ENCODE measurements around the gene UGT1A4. TPM values are rescaled to one million over a fixed set of nuclear protein-coding genes. Genes with fewer than 3 reads are reported as not detected.
"Not testable (repeated sequence)": the region's sequence is repeated elsewhere in the genome, so short reads cannot be mapped to it uniquely, and the experiment has no call there.

The UGT1A4 gene
- total RNA-seq, 4 donors from 2014 or later: 7.5 to 12.9 (median 12.3) TPM; not detected in 1

DNA sequence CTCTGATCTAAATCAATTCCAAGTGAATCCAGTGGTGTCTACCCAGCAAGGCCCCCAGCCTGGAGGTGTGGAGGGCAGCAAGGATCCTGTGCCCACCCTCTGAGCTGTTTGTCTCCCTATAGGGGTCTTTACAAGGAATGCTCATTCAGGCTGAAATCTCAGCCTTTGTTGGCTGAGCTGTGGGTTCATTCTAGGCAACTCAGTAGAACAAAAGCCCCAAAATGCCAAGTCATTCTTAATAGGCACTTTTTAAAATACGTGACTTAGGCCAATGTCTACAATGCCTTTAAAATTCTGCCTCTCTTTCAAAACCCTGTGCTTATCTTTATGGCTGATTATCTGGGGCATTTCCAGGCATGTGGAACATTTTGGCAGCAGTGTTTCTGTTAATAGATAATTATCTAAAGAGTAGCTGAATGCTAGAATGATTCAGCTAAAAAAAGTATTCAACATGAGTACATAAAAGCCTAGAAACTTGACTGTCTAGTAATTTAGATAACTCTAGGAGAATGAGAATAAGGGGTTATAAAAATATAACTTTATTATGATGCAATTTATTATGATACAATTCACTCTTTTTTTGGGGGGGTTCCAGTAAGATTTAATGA, 18.4 kb upstream of the UGT1A4 start:
- Histone ChIP-seq H3K4me3 (no peak overlapping the region), H3K36me3 (no peaks in the 10 kb centered on the region), H3K4me1 (peaks cover 0 to 3% (median 0%) of the 10 kb centered on the region in 4 donors), H3K27ac (peak overlapping the region in 2 of 4 donors; percentile 40 to 48), H3K9me3 (no peaks in the 10 kb centered on the region), H3K27me3 (no peaks in the 10 kb centered on the region)
- DNase-seq: no peak
- TF ChIP-seq POLR2A (IDR thresholded peaks at IDR 0.05): no peak
- TF ChIP-seq, protein P1, sequence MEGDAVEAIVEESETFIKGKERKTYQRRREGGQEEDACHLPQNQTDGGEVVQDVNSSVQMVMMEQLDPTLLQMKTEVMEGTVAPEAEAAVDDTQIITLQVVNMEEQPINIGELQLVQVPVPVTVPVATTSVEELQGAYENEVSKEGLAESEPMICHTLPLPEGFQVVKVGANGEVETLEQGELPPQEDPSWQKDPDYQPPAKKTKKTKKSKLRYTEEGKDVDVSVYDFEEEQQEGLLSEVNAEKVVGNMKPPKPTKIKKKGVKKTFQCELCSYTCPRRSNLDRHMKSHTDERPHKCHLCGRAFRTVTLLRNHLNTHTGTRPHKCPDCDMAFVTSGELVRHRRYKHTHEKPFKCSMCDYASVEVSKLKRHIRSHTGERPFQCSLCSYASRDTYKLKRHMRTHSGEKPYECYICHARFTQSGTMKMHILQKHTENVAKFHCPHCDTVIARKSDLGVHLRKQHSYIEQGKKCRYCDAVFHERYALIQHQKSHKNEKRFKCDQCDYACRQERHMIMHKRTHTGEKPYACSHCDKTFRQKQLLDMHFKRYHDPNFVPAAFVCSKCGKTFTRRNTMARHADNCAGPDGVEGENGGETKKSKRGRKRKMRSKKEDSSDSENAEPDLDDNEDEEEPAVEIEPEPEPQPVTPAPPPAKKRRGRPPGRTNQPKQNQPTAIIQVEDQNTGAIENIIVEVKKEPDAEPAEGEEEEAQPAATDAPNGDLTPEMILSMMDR (IDR thresholded peaks at IDR 0.05): no peak

DNA sequence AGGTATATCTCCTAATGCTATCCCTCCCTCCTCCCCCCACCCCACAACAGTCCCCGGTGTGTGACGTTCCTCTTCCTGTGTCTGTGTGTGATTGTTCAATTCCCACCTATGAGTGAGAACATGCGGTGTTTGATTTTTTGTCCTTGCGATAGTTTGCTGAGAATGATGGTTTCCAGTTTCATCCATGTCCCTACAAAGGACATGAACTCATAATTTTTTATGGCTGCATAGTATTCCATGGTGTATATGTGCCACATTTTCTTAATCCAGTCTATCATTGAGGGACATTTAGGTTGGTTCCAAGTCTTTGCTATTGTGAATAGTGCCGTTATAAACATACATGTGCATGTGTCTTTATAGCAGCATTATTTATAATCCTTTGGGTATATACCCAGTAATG, 17.7 kb upstream of the UGT1A4 start:
- H3K4me3 ChIP-seq, H3K27me3 ChIP-seq, H3K36me3 ChIP-seq, H3K9me3 ChIP-seq, H3K4me1 ChIP-seq, DNase-seq, H3K27ac ChIP-seq: not testable (repeated sequence)

DNA sequence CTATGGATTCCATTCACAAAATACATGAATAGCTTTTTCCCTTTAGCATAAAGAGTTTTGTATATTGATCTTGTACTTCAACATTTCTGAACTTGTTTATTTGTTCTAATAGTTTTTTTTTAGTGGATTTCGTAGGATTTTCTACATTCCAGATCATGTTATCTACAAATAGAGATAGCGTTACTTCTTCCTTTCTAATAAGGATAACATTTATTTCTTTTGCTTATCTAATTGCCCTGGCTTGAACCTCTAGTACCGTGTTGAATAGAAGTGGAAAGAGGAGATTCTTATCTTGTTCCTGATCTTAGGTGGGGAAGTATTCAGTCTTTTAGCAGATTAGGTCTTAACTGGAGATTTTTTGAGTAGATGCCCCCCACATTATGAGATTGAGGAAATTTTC, 16.3 kb upstream of the UGT1A4 start:
- DNase-seq: no peak
- TF ChIP-seq POLR2A (IDR thresholded peaks at IDR 0.05): no peak
- TF ChIP-seq, protein P1 (IDR thresholded peaks at IDR 0.05): no peak
- Histone ChIP-seq H3K36me3 (no peaks in the 10 kb centered on the region), H3K27ac (no peak overlapping the region), H3K9me3 (no peaks in the 10 kb centered on the region), H3K4me1 (peaks cover 0 to 14% (median 0%) of the 10 kb centered on the region in 4 donors), H3K4me3 (no peak overlapping the region), H3K27me3 (no peaks in the 10 kb centered on the region)

DNA sequence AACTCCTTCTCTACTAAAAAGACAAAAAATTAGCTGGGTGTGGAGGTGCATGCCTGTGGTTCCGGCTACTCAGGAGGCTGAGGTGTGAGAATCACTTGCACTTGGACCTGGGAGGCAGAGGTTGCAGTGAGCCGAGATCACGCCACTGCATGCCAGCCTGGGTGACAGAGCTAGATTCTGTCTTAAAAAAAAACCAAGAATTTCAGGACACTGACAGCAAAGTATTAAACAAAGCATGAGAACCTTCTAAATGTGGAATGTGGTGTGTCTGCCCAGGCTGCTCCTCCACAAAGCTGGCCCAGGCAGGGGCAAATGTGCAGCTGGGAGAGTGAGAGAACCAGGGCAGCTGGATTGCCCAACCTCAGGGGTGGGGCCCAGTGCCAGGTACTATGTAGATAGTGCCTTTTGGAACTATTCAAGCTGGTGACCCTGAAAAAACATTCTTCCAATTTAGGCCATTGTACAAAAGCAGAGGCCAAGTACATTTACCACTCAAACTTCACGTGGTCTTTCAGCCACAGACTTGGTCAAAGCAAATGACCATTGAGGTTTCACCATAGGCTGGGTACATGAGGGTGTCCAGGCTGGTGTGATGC, 12.5 kb upstream of the UGT1A4 start:
- Histone ChIP-seq H3K27ac (peak overlapping the region in 3 of 4 donors; percentile 26 to 77 (median 69)), H3K9me3 (no peaks in the 10 kb centered on the region), H3K4me3 (no peak overlapping the region), H3K27me3 (no peaks in the 10 kb centered on the region), H3K36me3 (no peaks in the 10 kb centered on the region), H3K4me1 (peaks cover 0 to 11% (median 0%) of the 10 kb centered on the region in 4 donors)
- peak in 2 of 3 donors; percentile 68 to 76 for DNase-seq
- TF ChIP-seq, protein P1 (IDR thresholded peaks at IDR 0.05): no peak
- no peak for TF ChIP-seq POLR2A (IDR thresholded peaks at IDR 0.05)

DNA sequence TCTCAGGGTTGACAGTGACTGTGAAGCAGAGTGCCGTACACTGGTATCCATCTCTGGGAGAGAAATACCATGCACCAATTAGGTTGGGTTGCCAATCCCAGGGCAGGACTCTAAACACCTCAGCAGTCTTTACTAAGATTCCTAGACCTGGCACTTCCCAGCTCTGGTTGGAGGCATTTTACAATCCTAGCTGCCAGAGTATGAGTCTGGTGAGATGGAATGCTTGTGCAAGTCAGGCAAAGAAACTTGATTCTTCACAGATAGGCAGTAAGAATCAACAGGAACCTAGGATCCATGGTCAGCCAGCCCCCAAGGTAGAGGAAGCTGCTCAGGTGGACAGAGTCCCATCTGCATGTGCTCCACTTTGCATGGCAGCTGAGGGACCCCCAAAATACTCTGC, 11.8 kb upstream of the UGT1A4 start:
- Histone ChIP-seq H3K27me3 (no peaks in the 10 kb centered on the region), H3K27ac (peak overlapping the region in 3 of 4 donors; percentile 26 to 77 (median 69)), H3K9me3 (no peaks in the 10 kb centered on the region), H3K36me3 (no peaks in the 10 kb centered on the region), H3K4me1 (peaks cover 0 to 11% (median 0%) of the 10 kb centered on the region in 4 donors), H3K4me3 (no peak overlapping the region)
- TF ChIP-seq, protein P1 (IDR thresholded peaks at IDR 0.05): no peak
- no peak for DNase-seq

DNA sequence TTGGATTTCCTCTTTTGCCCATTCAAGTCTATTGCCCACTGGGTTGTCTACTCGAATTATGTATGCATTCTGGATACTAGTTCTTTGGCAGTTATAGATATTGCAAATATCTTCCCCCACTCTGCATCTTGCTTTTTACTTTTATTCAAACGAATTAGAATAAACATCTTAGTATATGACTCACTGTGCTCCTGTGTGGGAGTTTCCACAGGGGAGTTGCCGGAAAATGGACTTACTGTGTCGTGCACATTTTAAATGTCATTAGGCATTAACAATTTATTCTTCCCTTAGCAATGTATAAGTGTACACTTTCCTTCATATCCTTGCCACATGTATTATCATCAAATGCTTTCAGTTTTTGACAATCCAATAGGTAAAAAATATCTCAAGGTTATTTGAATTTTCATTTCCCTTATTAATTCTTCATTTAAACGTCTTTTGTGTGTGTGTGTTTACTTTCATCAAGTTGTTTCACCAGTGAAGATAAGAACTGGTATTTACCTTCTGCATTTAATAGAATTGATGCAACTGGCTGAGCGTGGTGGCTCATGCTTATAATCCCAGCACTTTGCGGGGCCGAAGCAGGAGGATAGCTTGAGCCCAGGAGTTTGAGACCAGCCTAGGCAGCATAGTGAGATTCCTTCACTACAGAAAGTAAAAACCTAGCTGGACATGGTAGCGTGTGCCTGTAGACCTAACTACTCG, 10.4 kb upstream of the UGT1A4 start:
- no peak for TF ChIP-seq POLR2A (IDR thresholded peaks at IDR 0.05)
- TF ChIP-seq, protein P1 (IDR thresholded peaks at IDR 0.05): no peak

More for the DNA sequence above, 10.4 kb upstream of the UGT1A4 start:
- no peaks in the 10 kb centered on the region for H3K9me3 ChIP-seq
- H3K4me3 ChIP-seq: no peak overlapping the region
- no peaks in the 10 kb centered on the region for H3K27me3 ChIP-seq
- no peak overlapping the region for H3K27ac ChIP-seq
- peaks cover 0 to 11% (median 0%) of the 10 kb centered on the region in 4 donors for H3K4me1 ChIP-seq
- H3K36me3 ChIP-seq: no peaks in the 10 kb centered on the region
- DNase-seq: no peak

All from Peyer's patch (tissue), 4 donors.